Body of pancreas (tissue), 4 donors: ENCODE results near the gene ULK4. TPM values are rescaled to one million over a fixed set of nuclear protein-coding genes. Genes with fewer than 3 reads are reported as not detected.
"Not testable (repeated sequence)": the region's sequence is repeated elsewhere in the genome, so short reads cannot be mapped to it uniquely, and the experiment has no call there.

Experiments used
- ATAC-seq: fragments of 150-250 bp; one replicate; pipeline ENCODE4 v1.9.1; 2016
- DNase-seq, 4 donors: peaks; one replicate each; pipeline ENCODE4 v3.0.0-alpha.2; 2019
- H3K27ac ChIP-seq, 4 donors: fragments of 200-600 bp; sonication (generic); 1 replicate in 3 of 4; 2 replicates in 1 of 4; pipeline versions ENCODE4 v1.5.1 to v1.6.1; 2016 to 2019; ENCODE audit warnings: mild to moderate bottlenecking in 1 of 4, mixed read lengths in 1 of 4, moderate library complexity in 1 of 4
- H3K27me3 ChIP-seq, 2 donors: fragments of 200-600 bp; sonication (generic); one replicate each; pipeline ENCODE4 v1.6.0; 2016; ENCODE audit warnings: mild to moderate bottlenecking in 1 of 2
- H3K36me3 ChIP-seq, 2 donors: fragments of 200-600 bp; sonication (generic); replicated peaks in 1 of 2; 2 replicates each; pipeline ENCODE4 v1.5.1; 2016; ENCODE audit warnings: low read depth in 2 of 2; ENCODE audit not compliant: insufficient read depth in 1 of 2
- H3K4me1 ChIP-seq: fragments of 200-600 bp; sonication (generic); one replicate; pipeline ENCODE4 v1.6.0; 2016
- H3K4me3 ChIP-seq, 2 donors: fragments of 200-600 bp; sonication (generic); 1 replicate in 1 of 2; 2 replicates in 1 of 2; pipeline ENCODE4 v1.5.1; 2016 to 2019
- H3K9me3 ChIP-seq, 3 donors: fragments of 200-600 bp; sonication (generic); 1 replicate in 2 of 3; 2 replicates in 1 of 3; pipeline ENCODE4 v1.5.1; 2016
- POLR2A ChIP-seq, 3 donors: fragments of 450-650 bp; IDR thresholded peaks; one replicate each; pipeline ENCODE4 v1.6.1; 2016; ENCODE audit warnings: antibody characterized with exemption in 3 of 3, mild to moderate bottlenecking in 2 of 3
- WGBS, 2 donors: methylation state at CpG; one replicate each; pipeline ENCODE4 v1.1.5; 2017; 5-methylcytosine and 5-hydroxymethylcytosine counted together
- intact Hi-C: fragments of 100-400 bp; cut with DNase I; formaldehyde crosslinking; loops from one replicate; pipeline ENCODE4 v1.15.1; 2023
- total RNA-seq, 2 donors: library from RNA; depleted of rRNA; stranded (reverse); fragments of >200 nt; gene quantifications; one replicate each; pipeline ENCODE4 v1.1.0, GENCODE V29; 2016
- TF ChIP-seq, protein P1 (sequence below), 7 experiments: fragments of 450-650 bp in 4 of 7; fragments of 200-600 bp in 3 of 7; sonication (generic) in 3 of 7; IDR thresholded peaks; one replicate each; pipeline ENCODE4 v1.5.1; 2016 to 2019; ENCODE audit warnings: antibody characterized with exemption in 7 of 7

The ULK4 gene
- total RNA-seq, 2 donors from 2014 or later, result 7.3 to 12.5 TPM

DNA sequence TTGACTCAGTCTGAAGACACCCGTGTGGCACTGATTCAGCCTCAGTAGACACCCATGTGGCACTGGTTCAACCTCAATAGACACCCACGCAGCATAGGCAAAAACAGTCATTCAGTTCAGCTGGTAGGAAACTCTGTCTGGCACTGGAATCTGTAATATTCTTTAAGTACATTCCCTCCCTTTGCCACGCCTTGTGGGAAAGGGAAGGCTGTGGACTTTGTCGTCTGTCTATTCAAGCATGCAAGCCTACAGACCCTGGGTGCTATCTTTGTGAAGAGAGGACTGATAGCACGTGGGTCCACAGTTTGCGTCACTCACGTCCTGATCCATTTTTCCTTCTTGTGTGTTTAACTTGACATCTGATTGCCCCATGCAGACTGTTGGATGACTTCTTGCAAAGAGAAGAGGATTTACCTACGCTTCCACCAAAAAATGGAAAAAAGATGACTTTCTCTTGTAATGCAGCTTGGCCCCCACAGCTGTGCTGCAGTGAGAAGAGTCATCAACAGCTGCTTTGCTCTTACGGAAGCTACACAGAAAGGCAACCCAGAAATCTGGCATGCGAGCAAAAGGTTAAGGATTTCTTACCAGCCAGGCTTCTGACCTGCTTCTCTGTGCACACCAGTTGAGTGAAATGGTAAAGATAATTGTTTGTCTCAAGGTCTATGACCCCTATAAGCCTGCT is 278.1 kb downstream of the ULK4 start:
- WGBS, 2 donors, result 89 to 91% methylated on average over 10 of the region's 10 CpGs

DNA sequence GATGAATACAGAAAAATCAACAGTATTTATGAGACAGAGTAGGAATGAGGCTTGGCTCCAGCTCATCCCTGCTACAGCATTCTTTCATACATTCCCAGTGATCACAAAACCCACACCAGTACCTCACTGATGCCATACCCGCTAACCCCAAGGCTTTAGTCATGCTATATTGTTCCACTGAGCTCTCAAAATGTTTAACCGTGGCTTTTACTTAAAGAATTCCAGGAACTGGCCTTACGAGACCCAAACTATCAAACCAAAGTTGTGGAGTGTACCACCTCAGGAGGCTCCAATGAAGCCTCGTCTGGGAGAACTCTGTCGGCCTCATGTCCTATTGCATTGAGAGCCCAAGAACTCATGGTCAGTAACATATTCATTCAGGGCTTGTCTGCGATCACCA is 278.9 kb downstream of the ULK4 start:
- no peaks in the 10 kb centered on the region for H3K36me3 ChIP-seq
- DNase-seq (no peak), ATAC-seq (no peak)
- 86 to 93% methylated on average over 6 of the region's 6 CpGs for WGBS, 2 donors
- intact Hi-C loops, result no loop called here
- H3K4me3 ChIP-seq, result no peak overlapping the region
- H3K27ac ChIP-seq, result no peak overlapping the region
- peaks cover 22% of the 10 kb centered on the region for H3K4me1 ChIP-seq
- H3K9me3 ChIP-seq, result no peaks in the 10 kb centered on the region
- TF ChIP-seq, protein P1, sequence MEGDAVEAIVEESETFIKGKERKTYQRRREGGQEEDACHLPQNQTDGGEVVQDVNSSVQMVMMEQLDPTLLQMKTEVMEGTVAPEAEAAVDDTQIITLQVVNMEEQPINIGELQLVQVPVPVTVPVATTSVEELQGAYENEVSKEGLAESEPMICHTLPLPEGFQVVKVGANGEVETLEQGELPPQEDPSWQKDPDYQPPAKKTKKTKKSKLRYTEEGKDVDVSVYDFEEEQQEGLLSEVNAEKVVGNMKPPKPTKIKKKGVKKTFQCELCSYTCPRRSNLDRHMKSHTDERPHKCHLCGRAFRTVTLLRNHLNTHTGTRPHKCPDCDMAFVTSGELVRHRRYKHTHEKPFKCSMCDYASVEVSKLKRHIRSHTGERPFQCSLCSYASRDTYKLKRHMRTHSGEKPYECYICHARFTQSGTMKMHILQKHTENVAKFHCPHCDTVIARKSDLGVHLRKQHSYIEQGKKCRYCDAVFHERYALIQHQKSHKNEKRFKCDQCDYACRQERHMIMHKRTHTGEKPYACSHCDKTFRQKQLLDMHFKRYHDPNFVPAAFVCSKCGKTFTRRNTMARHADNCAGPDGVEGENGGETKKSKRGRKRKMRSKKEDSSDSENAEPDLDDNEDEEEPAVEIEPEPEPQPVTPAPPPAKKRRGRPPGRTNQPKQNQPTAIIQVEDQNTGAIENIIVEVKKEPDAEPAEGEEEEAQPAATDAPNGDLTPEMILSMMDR (IDR thresholded peaks at IDR 0.05), result no peak
- no peaks in the 10 kb centered on the region for H3K27me3 ChIP-seq

More for the DNA sequence above, 278.1 kb downstream of the ULK4 start:
- ATAC-seq (no peak), DNase-seq (no peak)
- peaks cover 30% of the 10 kb centered on the region for H3K4me1 ChIP-seq
- no peak overlapping the region for H3K4me3 ChIP-seq
- H3K27me3 ChIP-seq, result no peaks in the 10 kb centered on the region
- intact Hi-C loops, result no loop called here
- no peaks in the 10 kb centered on the region for H3K9me3 ChIP-seq
- H3K36me3 ChIP-seq, result no peaks in the 10 kb centered on the region
- TF ChIP-seq POLR2A (IDR thresholded peaks at IDR 0.05), result no peak
- TF ChIP-seq, protein P1 (IDR thresholded peaks at IDR 0.05), result no peak
- no peak overlapping the region for H3K27ac ChIP-seq

DNA sequence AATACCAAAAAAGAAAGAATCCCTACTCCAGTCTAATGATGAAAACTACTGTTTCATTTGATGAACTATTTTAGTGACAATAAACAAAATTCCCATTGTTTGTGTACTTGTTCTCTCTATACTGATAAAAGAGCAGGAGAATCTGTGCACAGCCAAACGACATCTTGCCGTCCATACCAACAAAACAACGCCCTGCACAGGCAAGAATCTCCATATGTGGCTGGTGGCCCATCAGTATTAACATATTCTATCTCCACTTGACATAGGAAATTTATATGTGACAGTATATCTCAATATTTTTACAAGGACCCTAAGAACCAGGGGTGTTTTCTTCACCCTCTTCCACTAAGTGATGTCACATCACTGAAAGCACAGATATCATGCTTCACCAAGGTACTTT is 279.5 kb downstream of the ULK4 start:
- no peak overlapping the region for H3K4me3 ChIP-seq
- DNase-seq (no peak), ATAC-seq (no peak)
- intact Hi-C loops, result no loop called here
- no peaks in the 10 kb centered on the region for H3K27me3 ChIP-seq
- H3K4me1 ChIP-seq, result peaks cover 16% of the 10 kb centered on the region
- no peaks in the 10 kb centered on the region for H3K9me3 ChIP-seq
- H3K36me3 ChIP-seq, result no peaks in the 10 kb centered on the region
- TF ChIP-seq POLR2A (IDR thresholded peaks at IDR 0.05), result no peak
- TF ChIP-seq, protein P1 (IDR thresholded peaks at IDR 0.05), result no peak
- 93 to 98% methylated on average over 3 of the region's 3 CpGs for WGBS, 2 donors
- H3K27ac ChIP-seq, result no peak overlapping the region

DNA sequence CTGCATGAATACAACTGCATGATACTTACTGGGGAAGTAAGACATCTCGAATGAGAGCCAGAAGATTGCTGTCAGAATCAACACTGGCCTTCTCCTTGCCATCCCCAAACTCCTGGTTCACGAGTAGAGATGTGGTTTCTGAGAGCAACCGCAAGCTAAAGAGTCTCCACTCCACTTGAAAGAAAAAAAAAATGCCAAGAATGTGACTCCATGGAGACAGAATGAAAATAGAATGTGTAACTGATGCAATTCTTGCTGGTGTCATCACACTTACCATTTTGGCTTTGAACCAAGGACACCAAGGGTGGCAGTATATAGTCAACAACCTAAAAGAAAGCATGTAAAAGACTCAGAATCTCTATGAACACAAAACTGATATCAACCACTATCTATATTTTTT is 280.4 kb downstream of the ULK4 start:
- WGBS, 2 donors, result 79 to 86% methylated on average over 3 of the region's 3 CpGs
- intact Hi-C loops, result no loop called here
- Histone ChIP-seq H3K36me3 (no peaks in the 10 kb centered on the region), H3K9me3 (no peaks in the 10 kb centered on the region), H3K4me1 (peaks cover 15% of the 10 kb centered on the region), H3K27ac (no peak overlapping the region), H3K27me3 (no peaks in the 10 kb centered on the region), H3K4me3 (no peak overlapping the region)
- no peak for TF ChIP-seq POLR2A (IDR thresholded peaks at IDR 0.05)
- TF ChIP-seq, protein P1 (IDR thresholded peaks at IDR 0.05), result no peak
- DNase-seq (no peak), ATAC-seq (no peak)

DNA sequence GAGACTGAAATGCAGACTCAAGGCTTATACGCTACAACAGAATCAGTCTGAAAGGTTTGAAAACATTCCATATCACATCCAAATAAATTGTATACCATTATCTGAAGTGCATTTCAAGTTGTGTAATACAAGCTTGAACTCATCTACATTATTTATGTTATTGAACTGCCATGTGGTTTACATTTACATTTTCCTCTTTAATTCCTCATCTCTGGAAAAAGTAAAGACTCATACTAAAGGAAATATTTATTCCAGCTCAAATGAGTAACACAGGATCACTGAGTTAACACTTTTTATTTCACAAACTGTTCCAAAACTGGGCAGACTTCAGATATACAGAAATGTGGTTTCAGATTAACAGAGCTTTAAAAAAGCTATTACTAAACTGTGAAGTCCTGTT is 282.5 kb downstream of the ULK4 start:
- Histone ChIP-seq H3K36me3 (no peaks in the 10 kb centered on the region), H3K4me1 (no peaks in the 10 kb centered on the region), H3K27me3 (no peaks in the 10 kb centered on the region), H3K4me3 (no peak overlapping the region), H3K27ac (no peak overlapping the region), H3K9me3 (no peaks in the 10 kb centered on the region)
- 90 to 96% methylated on average over 1 of the region's 1 CpG for WGBS, 2 donors
- TF ChIP-seq, protein P1 (IDR thresholded peaks at IDR 0.05), result no peak
- TF ChIP-seq POLR2A (IDR thresholded peaks at IDR 0.05), result no peak
- intact Hi-C loops, result no loop called here
- DNase-seq, result no peak
- no peak for ATAC-seq

DNA sequence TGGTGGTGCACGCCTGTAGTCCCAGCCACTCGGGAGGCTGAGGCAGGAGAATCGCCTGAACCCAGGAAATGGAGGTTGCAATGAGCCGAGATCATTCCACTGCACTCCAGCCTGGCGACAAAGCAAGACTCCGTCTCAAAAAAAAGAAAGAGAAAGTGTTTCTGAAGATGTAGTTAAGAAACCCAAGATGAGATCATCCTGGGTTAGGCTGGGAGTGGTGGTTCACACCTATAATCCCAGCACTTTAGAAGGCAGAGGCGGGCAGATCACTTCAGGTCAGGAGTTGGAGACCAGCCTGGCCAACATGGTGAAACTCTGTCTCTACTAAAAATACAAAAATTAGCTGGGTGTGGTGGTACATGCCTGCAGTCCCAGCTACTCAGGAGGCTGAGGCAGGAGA is 286.8 kb downstream of the ULK4 start:
- 93% methylated on average over 7 of the region's 7 CpGs for WGBS, 2 donors
- H3K36me3 ChIP-seq, ATAC-seq, intact Hi-C loops, H3K4me3 ChIP-seq, H3K4me1 ChIP-seq, H3K9me3 ChIP-seq, DNase-seq, H3K27me3 ChIP-seq, H3K27ac ChIP-seq: not testable (repeated sequence)
